WTC11 (cell line): ENCODE data around the gene CNKSR3. TPM values are rescaled to one million over a fixed set of nuclear protein-coding genes. Genes with fewer than 3 reads are reported as not detected.
A peak's percentile ranks its signal among the peaks of the same experiment; 100 is the strongest.

Experiments used
- ATAC-seq: fragments of 200-7000 bp; cut with Tn5 transposase; 2 replicates; pipeline ENCODE4 v1.10.0; 2021; ENCODE audit warnings: mild to moderate bottlenecking, moderate library complexity
- CTCF ChIA-PET: fragments of 300-600 bp; sonication (Branson Sonifier 250); formaldehyde crosslinking; loops from one replicate; lab custom pipeline; 2021; ENCODE audit warnings: antibody characterized with exemption; lab: Charles Lee
- POLR2A ChIA-PET: fragments of 350-600 bp; sonication (Branson Sonifier 250); formaldehyde crosslinking; loops from one replicate; lab custom pipeline; 2021; ENCODE audit warnings: antibody characterized with exemption; lab: Charles Lee
- DNase-seq: peaks from one replicate; pipeline ENCODE4 v3.0.0; 2021; ENCODE audit warnings: low spot score
- H3K27ac Mint-ChIP-seq: 2 replicates; pipeline ENCODE4 v1.8.0; 2021; ENCODE audit warnings: mixed read lengths
- H3K27me3 Mint-ChIP-seq: 2 replicates; pipeline ENCODE4 v1.8.0; 2021; ENCODE audit warnings: low read depth, mild to moderate bottlenecking, moderate library complexity, mixed read lengths
- H3K36me3 Mint-ChIP-seq: 2 replicates; pipeline ENCODE4 v1.8.0; 2021; ENCODE audit warnings: mixed read lengths
- H3K4me1 Mint-ChIP-seq: 2 replicates; pipeline ENCODE4 v1.8.0; 2022; ENCODE audit warnings: mixed read lengths
- H3K4me3 Mint-ChIP-seq: 2 replicates; pipeline ENCODE4 v1.8.0; 2021; ENCODE audit warnings: mild to moderate bottlenecking, moderate library complexity, mixed read lengths
- H3K9me3 Mint-ChIP-seq: 2 replicates; pipeline ENCODE4 v1.8.0; 2021; ENCODE audit warnings: mixed read lengths
- ARID4B ChIP-seq: sonication (generic); formaldehyde crosslinking; IDR thresholded peaks from 2 replicates; pipeline ENCODE4 v1.8.0; 2023; ENCODE audit warnings: missing genetic modification reagents, mild to moderate bottlenecking, borderline replicate concordance
- ATF1 ChIP-seq: sonication (generic); formaldehyde crosslinking; IDR thresholded peaks from 2 replicates; pipeline ENCODE4 v1.8.1; 2023; ENCODE audit warnings: mild to moderate bottlenecking, moderate library complexity, missing genetic modification reagents
- CBFB ChIP-seq: sonication (generic); formaldehyde crosslinking; IDR thresholded peaks from 2 replicates; pipeline ENCODE4 v1.8.1; 2022; ENCODE audit warnings: mild to moderate bottlenecking, low read depth, missing genetic modification reagents
- EMX1 ChIP-seq: fragments of 250-450 bp; sonication (Bioruptor Pico); IDR thresholded peaks from 2 replicates; pipeline ENCODE4 v1.8.0; 2021; ENCODE audit warnings: mild to moderate bottlenecking
- ESRRA ChIP-seq: sonication (generic); formaldehyde crosslinking; IDR thresholded peaks from 2 replicates; pipeline ENCODE4 v1.8.1; 2022; ENCODE audit warnings: mild to moderate bottlenecking, missing genetic modification reagents, borderline replicate concordance
- FOXP4 ChIP-seq: sonication (generic); formaldehyde crosslinking; IDR thresholded peaks from 2 replicates; pipeline ENCODE4 v1.8.0; 2022; ENCODE audit warnings: mild to moderate bottlenecking, missing genetic modification reagents
- GTF2I ChIP-seq: fragments of 250-450 bp; sonication (Bioruptor Pico); conservative IDR thresholded peaks from 2 replicates; pipeline ENCODE4 v1.4.0; 2021; ENCODE audit warnings: mild to moderate bottlenecking
- SMAD4 ChIP-seq: sonication (generic); formaldehyde crosslinking; IDR thresholded peaks from 2 replicates; pipeline ENCODE4 v1.8.0; 2022; ENCODE audit warnings: mild to moderate bottlenecking, missing genetic modification reagents
- USF2 ChIP-seq: sonication (generic); formaldehyde crosslinking; IDR thresholded peaks from 2 replicates; pipeline ENCODE4 v1.8.1; 2023; ENCODE audit warnings: mild to moderate bottlenecking, missing genetic modification reagents, moderate library complexity
- total RNA-seq: library from RNA; stranded (reverse); gene quantifications from 3 replicates; pipeline ENCODE4 v1.2.3, GENCODE V29; 2021
- TF ChIP-seq, protein P1 (sequence below): fragments of 250-450 bp; sonication (Bioruptor Pico); conservative IDR thresholded peaks from 2 replicates; pipeline ENCODE4 v1.9.0; 2021; ENCODE audit warnings: mild to moderate bottlenecking
- TF ChIP-seq, protein P2 (sequence below): sonication (generic); formaldehyde crosslinking; IDR thresholded peaks from 2 replicates; pipeline ENCODE4 v1.8.1; 2023; ENCODE audit warnings: mild to moderate bottlenecking, missing genetic modification reagents, borderline replicate concordance
- TF ChIP-seq, protein P3 (sequence below): fragments of 250-450 bp; sonication (Bioruptor Pico); IDR thresholded peaks from 2 replicates; pipeline ENCODE4 v1.9.0; 2021; ENCODE audit warnings: moderate library complexity, mild to moderate bottlenecking, inconsistent platforms, borderline replicate concordance
- TF ChIP-seq, protein P4 (sequence below): sonication (generic); formaldehyde crosslinking; IDR thresholded peaks from 2 replicates; pipeline ENCODE4 v1.8.1; 2023; ENCODE audit warnings: mild to moderate bottlenecking, missing genetic modification reagents

The CNKSR3 gene
- total RNA-seq, 1 experiment from 2014 or later, result 5.7 TPM

GRCh38 chr6:154536999-154537398, 26.5 kb upstream of the CNKSR3 start:
- Mint-ChIP-seq H3K27me3 (peaks cover 48% of the 10 kb centered on the region), H3K4me3 (no peak overlapping the region), H3K27ac (no peak overlapping the region), H3K36me3 (no peaks in the 10 kb centered on the region), H3K4me1 (peaks cover 32% of the 10 kb centered on the region), H3K9me3 (no peaks in the 10 kb centered on the region)
- CTCF ChIA-PET, result interaction anchor here (1.2 to 3.6 kb wide), 4 partner anchors 27 to 139 kb away, joined by 3 to 19 read pairs (median 4); partner anchors contain the start of gene CNKSR3
- no peak for DNase-seq
- ATAC-seq, result peak; percentile 64
- TF ChIP-seq SMAD4 (CRISPR knock-in tag) (no peak), ARID4B (CRISPR knock-in tag) (no peak), FOXP4 (CRISPR knock-in tag) (no peak), EMX1 (CRISPR knock-in tag) (no peak), CBFB (CRISPR knock-in tag) (no peak)
- TF ChIP-seq, protein P1, sequence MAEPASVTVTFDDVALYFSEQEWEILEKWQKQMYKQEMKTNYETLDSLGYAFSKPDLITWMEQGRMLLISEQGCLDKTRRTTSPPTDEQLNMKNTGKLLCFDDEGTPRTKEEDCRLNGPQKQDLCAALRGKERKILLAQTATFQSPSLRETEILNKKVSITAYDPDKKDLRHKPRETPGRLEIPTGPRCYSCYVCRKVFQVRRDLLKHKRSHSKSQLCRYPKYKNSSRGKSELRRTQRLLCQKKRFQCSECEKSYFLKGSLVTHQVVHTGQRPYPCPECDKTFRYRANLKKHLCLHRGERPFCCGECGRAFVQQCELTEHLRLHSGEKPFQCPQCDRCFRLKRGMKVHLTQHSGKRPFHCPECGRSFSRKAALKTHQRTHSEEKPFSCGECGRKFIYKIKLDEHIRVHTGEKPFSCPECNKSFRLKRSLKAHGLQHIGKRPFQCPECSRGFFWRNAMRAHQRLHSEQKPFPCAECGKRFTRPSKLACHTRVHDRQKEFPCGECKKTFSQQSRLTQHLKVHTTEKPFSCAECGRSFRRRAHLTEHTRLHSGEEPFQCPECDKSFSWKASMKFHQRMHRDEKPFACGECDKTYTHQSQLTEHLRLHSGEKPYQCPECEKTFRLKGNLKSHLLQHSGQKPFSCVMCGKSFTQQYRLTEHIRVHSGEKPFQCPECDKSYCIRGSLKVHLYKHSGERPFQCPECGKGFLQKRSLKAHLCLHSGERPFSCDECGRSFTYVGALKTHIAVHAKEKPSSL (CRISPR knock-in tag), result no peak
- POLR2A ChIA-PET, result no interaction called here

GRCh38 chr6:154536255-154536654, 25.8 kb upstream of the CNKSR3 start:
- peaks cover 27% of the 10 kb centered on the region for H3K4me1 Mint-ChIP-seq
- H3K9me3 Mint-ChIP-seq, result no peaks in the 10 kb centered on the region
- POLR2A ChIA-PET, result no interaction called here
- H3K4me3 Mint-ChIP-seq, result no peak overlapping the region
- H3K36me3 Mint-ChIP-seq, result no peaks in the 10 kb centered on the region
- DNase-seq, result no peak
- CTCF ChIA-PET, result interaction anchor here (3.6 kb wide), 1 partner anchor 36 kb away, joined by 19 read pairs; no protein-coding TSS in a partner anchor
- H3K27me3 Mint-ChIP-seq, result peaks cover 41% of the 10 kb centered on the region
- H3K27ac Mint-ChIP-seq, result no peak overlapping the region
- peak; percentile 57; the same call in 1 of the 2 replicates for ATAC-seq
- TF ChIP-seq, protein P2, sequence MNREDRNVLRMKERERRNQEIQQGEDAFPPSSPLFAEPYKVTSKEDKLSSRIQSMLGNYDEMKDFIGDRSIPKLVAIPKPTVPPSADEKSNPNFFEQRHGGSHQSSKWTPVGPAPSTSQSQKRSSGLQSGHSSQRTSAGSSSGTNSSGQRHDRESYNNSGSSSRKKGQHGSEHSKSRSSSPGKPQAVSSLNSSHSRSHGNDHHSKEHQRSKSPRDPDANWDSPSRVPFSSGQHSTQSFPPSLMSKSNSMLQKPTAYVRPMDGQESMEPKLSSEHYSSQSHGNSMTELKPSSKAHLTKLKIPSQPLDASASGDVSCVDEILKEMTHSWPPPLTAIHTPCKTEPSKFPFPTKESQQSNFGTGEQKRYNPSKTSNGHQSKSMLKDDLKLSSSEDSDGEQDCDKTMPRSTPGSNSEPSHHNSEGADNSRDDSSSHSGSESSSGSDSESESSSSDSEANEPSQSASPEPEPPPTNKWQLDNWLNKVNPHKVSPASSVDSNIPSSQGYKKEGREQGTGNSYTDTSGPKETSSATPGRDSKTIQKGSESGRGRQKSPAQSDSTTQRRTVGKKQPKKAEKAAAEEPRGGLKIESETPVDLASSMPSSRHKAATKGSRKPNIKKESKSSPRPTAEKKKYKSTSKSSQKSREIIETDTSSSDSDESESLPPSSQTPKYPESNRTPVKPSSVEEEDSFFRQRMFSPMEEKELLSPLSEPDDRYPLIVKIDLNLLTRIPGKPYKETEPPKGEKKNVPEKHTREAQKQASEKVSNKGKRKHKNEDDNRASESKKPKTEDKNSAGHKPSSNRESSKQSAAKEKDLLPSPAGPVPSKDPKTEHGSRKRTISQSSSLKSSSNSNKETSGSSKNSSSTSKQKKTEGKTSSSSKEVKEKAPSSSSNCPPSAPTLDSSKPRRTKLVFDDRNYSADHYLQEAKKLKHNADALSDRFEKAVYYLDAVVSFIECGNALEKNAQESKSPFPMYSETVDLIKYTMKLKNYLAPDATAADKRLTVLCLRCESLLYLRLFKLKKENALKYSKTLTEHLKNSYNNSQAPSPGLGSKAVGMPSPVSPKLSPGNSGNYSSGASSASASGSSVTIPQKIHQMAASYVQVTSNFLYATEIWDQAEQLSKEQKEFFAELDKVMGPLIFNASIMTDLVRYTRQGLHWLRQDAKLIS (CRISPR knock-in tag), result no peak
- TF ChIP-seq USF2 (CRISPR knock-in tag) (no peak), ESRRA (CRISPR knock-in tag) (no peak), ATF1 (CRISPR knock-in tag) (no peak), GTF2I (CRISPR knock-in tag) (no peak)
- TF ChIP-seq, protein P3, sequence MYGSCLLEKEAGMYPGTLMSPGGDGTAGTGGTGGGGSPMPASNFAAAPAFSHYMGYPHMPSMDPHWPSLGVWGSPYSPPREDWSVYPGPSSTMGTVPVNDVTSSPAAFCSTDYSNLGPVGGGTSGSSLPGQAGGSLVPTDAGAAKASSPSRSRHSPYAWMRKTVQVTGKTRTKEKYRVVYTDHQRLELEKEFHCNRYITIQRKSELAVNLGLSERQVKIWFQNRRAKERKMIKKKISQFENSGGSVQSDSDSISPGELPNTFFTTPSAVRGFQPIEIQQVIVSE, result no peak
- TF ChIP-seq, protein P4, sequence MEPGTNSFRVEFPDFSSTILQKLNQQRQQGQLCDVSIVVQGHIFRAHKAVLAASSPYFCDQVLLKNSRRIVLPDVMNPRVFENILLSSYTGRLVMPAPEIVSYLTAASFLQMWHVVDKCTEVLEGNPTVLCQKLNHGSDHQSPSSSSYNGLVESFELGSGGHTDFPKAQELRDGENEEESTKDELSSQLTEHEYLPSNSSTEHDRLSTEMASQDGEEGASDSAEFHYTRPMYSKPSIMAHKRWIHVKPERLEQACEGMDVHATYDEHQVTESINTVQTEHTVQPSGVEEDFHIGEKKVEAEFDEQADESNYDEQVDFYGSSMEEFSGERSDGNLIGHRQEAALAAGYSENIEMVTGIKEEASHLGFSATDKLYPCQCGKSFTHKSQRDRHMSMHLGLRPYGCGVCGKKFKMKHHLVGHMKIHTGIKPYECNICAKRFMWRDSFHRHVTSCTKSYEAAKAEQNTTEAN (CRISPR knock-in tag), result no peak
- TF ChIP-seq, protein P1 (CRISPR knock-in tag), result no peak
